Cerebellar cortex (tissue), 1 donor: ENCODE results near the gene RBBP8NL.
"Not testable (repeated sequence)": the region's sequence is repeated elsewhere in the genome, so short reads cannot be mapped to it uniquely, and the experiment has no call there.

ENCODE experiments used
- DNase-seq: peaks from one replicate; pipeline ENCODE4 v3.0.0-alpha.2; 2015; ENCODE audit warnings: low spot score

RBBP8NL gene

GRCh38 chr20:62376112-62377063 lies 51.0 kb downstream of the RBBP8NL start:
- peak; percentile 56 for DNase-seq

GRCh38 chr20:62374331-62375152 lies 52.8 kb downstream of the RBBP8NL start:
- DNase-seq, result no peak

GRCh38 chr20:62373631-62374179 lies 53.6 kb downstream of the RBBP8NL start:
- not testable (repeated sequence) for DNase-seq

GRCh38 chr20:62372042-62372993 lies 55.0 kb downstream of the RBBP8NL start:
- no peak for DNase-seq

- no peak for DNase-seq
Observed at GRCh38 chr20:62371588-62372041, 55.7 kb downstream of the RBBP8NL start.

GRCh38 chr20:62370807-62371587 lies 56.3 kb downstream of the RBBP8NL start:
- DNase-seq, result no peak

GRCh38 chr20:62370115-62370806 lies 57.1 kb downstream of the RBBP8NL start:
- DNase-seq, result no peak

GRCh38 chr20:62369815-62370114 lies 57.6 kb downstream of the RBBP8NL start:
- no peak for DNase-seq

- DNase-seq, result no peak
Observed at GRCh38 chr20:62368976-62369814, 58.1 kb downstream of the RBBP8NL start.

GRCh38 chr20:62368392-62368975 lies 58.9 kb downstream of the RBBP8NL start:
- DNase-seq, result peak; percentile 46

- peak; percentile 44 for DNase-seq
Observed at GRCh38 chr20:62367633-62368391, 59.5 kb downstream of the RBBP8NL start.

- no peak for DNase-seq
Observed at GRCh38 chr20:62367136-62367632, 60.2 kb downstream of the RBBP8NL start, which contains the start of gene LAMA5. TSS of gene LAMA5 (minus strand) at chr20:62367312. CDS start at chr20:62367245, 67 bp downstream.

GRCh38 chr20:62366370-62367135 lies 60.8 kb downstream of the RBBP8NL start:
- peak; percentile 40 for DNase-seq

GRCh38 chr20:62365814-62366369 lies 61.4 kb downstream of the RBBP8NL start:
- peak; percentile 57 for DNase-seq

- peak; percentile 37 for DNase-seq
Observed at GRCh38 chr20:62364911-62365736, 62.2 kb downstream of the RBBP8NL start.
